ENCODE measurements around the gene SLC50A1. TPM values are rescaled to one million over a fixed set of nuclear protein-coding genes. Genes with fewer than 3 reads are reported as not detected.

Gene SLC50A1
- total and polyA plus RNA-seq, 9 of the 15 experiments (the other 6 are each of a cell fraction or from before 2014, with no cell fraction given), result 46.5 to 132 (median 91.9) TPM

DNA sequence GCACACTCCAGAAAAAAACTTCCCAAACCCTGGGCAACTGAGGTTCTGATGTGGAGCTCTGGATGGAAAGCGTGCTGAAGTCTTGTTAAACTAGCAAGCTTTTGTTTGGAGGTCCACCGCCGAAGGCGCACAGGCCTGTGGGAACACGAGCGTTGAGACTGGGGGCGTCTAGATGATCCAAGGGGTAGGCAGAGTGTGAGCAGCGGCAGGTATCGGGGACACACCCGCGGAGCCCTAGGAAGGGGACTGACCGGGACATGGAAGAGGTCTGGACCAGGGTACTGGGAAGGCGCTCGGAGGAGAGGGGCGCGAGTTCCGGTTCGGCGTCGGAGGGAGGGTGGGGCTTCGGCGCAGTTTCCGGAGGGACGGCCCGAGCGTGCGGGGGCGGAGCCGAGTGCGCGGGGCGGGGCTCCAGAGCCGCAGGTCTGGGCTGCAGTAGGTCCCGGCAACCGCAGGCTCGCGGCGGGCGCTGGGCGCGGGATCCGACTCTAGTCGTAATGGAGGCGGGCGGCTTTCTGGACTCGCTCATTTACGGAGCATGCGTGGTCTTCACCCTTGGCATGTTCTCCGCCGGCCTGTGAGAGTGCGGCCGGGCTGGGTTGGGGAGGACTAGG, at the start of gene SLC50A1 (continued):
- TF ChIP-seq ATF4 (CRISPR knock-in tag; IDR thresholded peaks at IDR 0.05), result 0 out of 2 replicates have a peak, but pooled peaks have one; percentile 35
- peak; percentile 91 for TF ChIP-seq POLR2B (IDR thresholded peaks at IDR 0.05; ENCODE audit: low read depth, partially characterized antibody)
- TF ChIP-seq DNMT1 (IDR thresholded peaks at IDR 0.05), result no peak
- TF ChIP-seq E2F4 (CRISPR knock-in tag; IDR thresholded peaks at IDR 0.05; ENCODE audit: low read depth), result no peak
- TF ChIP-seq, protein P1, sequence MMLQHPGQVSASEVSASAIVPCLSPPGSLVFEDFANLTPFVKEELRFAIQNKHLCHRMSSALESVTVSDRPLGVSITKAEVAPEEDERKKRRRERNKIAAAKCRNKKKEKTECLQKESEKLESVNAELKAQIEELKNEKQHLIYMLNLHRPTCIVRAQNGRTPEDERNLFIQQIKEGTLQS (IDR thresholded peaks at IDR 0.05), result peak; percentile 6; the same call in 1 of the 2 replicates
- TF ChIP-seq, protein P1 (CRISPR knock-in tag; conservative IDR thresholded peaks at IDR 0.05), result 0 out of 2 replicates have a peak, but pooled peaks have one; percentile 16
- peak; percentile 84 for TF ChIP-seq POLR2AphosphoS5 (IDR thresholded peaks at IDR 0.05; ENCODE audit: control insufficient read depth, insufficient read depth, low read depth, low read length)
- TF ChIP-seq, protein P2, sequence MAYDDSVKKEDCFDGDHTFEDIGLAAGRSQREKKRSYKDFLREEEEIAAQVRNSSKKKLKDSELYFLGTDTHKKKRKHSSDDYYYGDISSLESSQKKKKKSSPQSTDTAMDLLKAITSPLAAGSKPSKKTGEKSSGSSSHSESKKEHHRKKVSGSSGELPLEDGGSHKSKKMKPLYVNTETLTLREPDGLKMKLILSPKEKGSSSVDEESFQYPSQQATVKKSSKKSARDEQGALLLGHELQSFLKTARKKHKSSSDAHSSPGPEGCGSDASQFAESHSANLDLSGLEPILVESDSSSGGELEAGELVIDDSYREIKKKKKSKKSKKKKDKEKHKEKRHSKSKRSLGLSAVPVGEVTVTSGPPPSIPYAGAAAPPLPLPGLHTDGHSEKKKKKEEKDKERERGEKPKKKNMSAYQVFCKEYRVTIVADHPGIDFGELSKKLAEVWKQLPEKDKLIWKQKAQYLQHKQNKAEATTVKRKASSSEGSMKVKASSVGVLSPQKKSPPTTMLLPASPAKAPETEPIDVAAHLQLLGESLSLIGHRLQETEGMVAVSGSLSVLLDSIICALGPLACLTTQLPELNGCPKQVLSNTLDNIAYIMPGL (CRISPR knock-in tag; IDR thresholded peaks at IDR 0.05), result no peak
- TF ChIP-seq PHF20 (IDR thresholded peaks at IDR 0.05; ENCODE audit: partially characterized antibody), result peak; percentile 63
- peak; percentile 38; the same call in 1 of the 2 replicates for TF ChIP-seq CTBP1 (IDR thresholded peaks at IDR 0.05; ENCODE audit: borderline replicate concordance)
- peak; percentile 47; the same call in 1 of the 2 replicates for TF ChIP-seq DIDO1 (tag; IDR thresholded peaks at IDR 0.05; ENCODE audit: low read depth)
- peak; percentile 52; the same call in 1 of the 2 replicates for TF ChIP-seq SIN3B (IDR thresholded peaks at IDR 0.05; ENCODE audit: low read depth)
- TF ChIP-seq CREB1 (IDR thresholded peaks at IDR 0.05), result no peak; the same call in 1 of the 2 replicates
- peak; percentile 45; the same call in 1 of the 2 replicates for TF ChIP-seq CREB1 (CRISPR knock-in tag; IDR thresholded peaks at IDR 0.05)
- TF ChIP-seq ETV6 (IDR thresholded peaks at IDR 0.05; ENCODE audit: borderline replicate concordance in 1 of 2, low read depth in 2 of 2, low read length in 1 of 2), result no peak
- no peak for TF ChIP-seq ETV6 (CRISPR knock-in tag; IDR thresholded peaks at IDR 0.05; ENCODE audit: borderline replicate concordance)
- no peak for TF ChIP-seq HMG20A (CRISPR knock-in tag; conservative IDR thresholded peaks at IDR 0.05)
- TF ChIP-seq WHSC1 (IDR thresholded peaks at IDR 0.05; ENCODE audit: low read length), result no peak
- TF ChIP-seq L3MBTL2 (IDR thresholded peaks at IDR 0.05), result peak; percentile 79
- no peak for TF ChIP-seq PRMT5 (CRISPR knock-in tag; IDR thresholded peaks at IDR 0.05)
- TF ChIP-seq PML (IDR thresholded peaks at IDR 0.05; ENCODE audit: low read length), result peak; percentile 75; the same call in 1 of the 2 replicates
- TF ChIP-seq TFAM (CRISPR knock-in tag; conservative IDR thresholded peaks at IDR 0.05), result no peak

Measured in K562 (cell line).